ENCODE measurements around the gene BSND. TPM values are rescaled to one million over a fixed set of nuclear protein-coding genes. Genes with fewer than 3 reads are reported as not detected.

BSND gene
- total and polyA plus RNA-seq, 4 experiments from 2014 or later: not detected

DNA sequence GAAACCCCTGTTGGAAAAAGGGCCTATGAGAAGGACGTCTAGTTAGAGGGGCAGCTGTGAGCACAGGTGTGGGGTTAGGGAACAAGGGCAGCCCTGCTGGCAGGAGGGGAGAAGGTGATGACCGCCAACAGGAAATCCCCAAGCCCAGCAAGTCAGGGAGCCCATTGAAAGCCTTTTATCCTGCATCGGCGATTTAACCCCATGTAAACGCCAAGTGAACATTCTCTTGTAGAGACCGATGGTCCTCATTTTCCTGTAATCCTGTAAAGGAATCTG, 1.1 kb upstream of the BSND start:
- peaks cover 22% of the 10 kb centered on the region for H3K4me1 ChIP-seq (ENCODE audit: insufficient read depth, low read length)
- Mint-ChIP-seq H3K4me3 (peak overlapping the region in 4 of 8 donors; percentile 6 to 76 (median 60)), H3K9me3 (no peaks in the 10 kb centered on the region), H3K4me1 (peaks cover 21 to 29% (median 21%) of the 10 kb centered on the region in 4 donors), H3K27me3 (peaks cover 15 to 28% of the 10 kb centered on the region in 2 donors), H3K36me3 (no peaks in the 10 kb centered on the region), H3K27ac (no peak overlapping the region)
- POLR2A ChIA-PET (ENCODE audit: partially characterized antibody): no interaction called here
- H3K4me3 ChIP-seq (ENCODE audit: low read length in 2 of 2): no peak overlapping the region
- no peak for DNase-seq
- H3K36me3 ChIP-seq (ENCODE audit: insufficient read depth, low read length): no peaks in the 10 kb centered on the region
- CTCF ChIA-PET (ENCODE audit: partially characterized antibody): interaction anchor here (1.3 to 14.5 kb wide), 2 partner anchors 12 to 48 kb away, joined by 4 to 337 read pairs; no protein-coding TSS in a partner anchor
- intact Hi-C loops (cut with micrococcal nuclease): no loop called here
- H3K27me3 ChIP-seq (ENCODE audit: insufficient read depth, low read length): peaks cover 7% of the 10 kb centered on the region
- H3K9me3 ChIP-seq (ENCODE audit: control insufficient read depth in 1 of 2, low read length in 2 of 2): no peaks in the 10 kb centered on the region
- H3K27ac ChIP-seq (ENCODE audit: low read depth, low read length): no peak overlapping the region

DNA sequence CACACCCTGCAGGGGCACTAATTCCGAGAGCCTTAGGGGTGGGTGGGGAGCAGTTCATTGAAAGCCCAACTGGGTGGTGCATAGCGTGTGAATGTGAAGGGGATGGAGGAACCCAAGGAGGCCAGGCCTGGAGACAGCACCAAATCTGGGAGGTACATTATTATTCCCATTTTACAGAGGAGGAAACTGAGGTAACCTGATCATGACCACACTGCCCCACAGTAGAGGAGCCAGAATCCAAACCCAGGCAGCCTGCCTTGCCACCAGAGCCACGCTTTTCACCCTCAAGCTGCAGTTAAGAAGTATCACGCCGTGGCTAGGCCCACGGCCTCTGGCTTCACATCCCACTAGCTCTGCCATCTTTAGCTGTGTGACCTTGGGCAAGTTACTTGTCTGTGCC, 633 bp upstream of the BSND start:
- peaks cover 7% of the 10 kb centered on the region for H3K27me3 ChIP-seq (ENCODE audit: insufficient read depth, low read length)
- DNase-seq: no peak
- H3K4me1 ChIP-seq (ENCODE audit: insufficient read depth, low read length): peaks cover 22% of the 10 kb centered on the region
- ChIA-PET POLR2A (ENCODE audit: partially characterized antibody) (no interaction called here), CTCF (ENCODE audit: partially characterized antibody) (interaction anchor here (14.5 kb wide), 1 partner anchor 49 kb away, joined by 337 read pairs; no protein-coding TSS in a partner anchor)
- no peaks in the 10 kb centered on the region for H3K9me3 Mint-ChIP-seq
- no peaks in the 10 kb centered on the region for H3K9me3 ChIP-seq (ENCODE audit: control insufficient read depth in 1 of 2, low read length in 2 of 2)
- no peak overlapping the region for H3K4me3 ChIP-seq (ENCODE audit: low read length in 2 of 2)
- no peaks in the 10 kb centered on the region for H3K36me3 ChIP-seq (ENCODE audit: insufficient read depth, low read length)
- no peak overlapping the region for H3K27ac Mint-ChIP-seq
- peaks cover 15 to 28% of the 10 kb centered on the region in 2 donors for H3K27me3 Mint-ChIP-seq
- intact Hi-C loops (cut with micrococcal nuclease): no loop called here
- peaks cover 21 to 29% (median 21%) of the 10 kb centered on the region in 4 donors for H3K4me1 Mint-ChIP-seq
- H3K27ac ChIP-seq (ENCODE audit: low read depth, low read length): no peak overlapping the region
- H3K36me3 Mint-ChIP-seq: no peaks in the 10 kb centered on the region
- H3K4me3 Mint-ChIP-seq: no peak overlapping the region

DNA sequence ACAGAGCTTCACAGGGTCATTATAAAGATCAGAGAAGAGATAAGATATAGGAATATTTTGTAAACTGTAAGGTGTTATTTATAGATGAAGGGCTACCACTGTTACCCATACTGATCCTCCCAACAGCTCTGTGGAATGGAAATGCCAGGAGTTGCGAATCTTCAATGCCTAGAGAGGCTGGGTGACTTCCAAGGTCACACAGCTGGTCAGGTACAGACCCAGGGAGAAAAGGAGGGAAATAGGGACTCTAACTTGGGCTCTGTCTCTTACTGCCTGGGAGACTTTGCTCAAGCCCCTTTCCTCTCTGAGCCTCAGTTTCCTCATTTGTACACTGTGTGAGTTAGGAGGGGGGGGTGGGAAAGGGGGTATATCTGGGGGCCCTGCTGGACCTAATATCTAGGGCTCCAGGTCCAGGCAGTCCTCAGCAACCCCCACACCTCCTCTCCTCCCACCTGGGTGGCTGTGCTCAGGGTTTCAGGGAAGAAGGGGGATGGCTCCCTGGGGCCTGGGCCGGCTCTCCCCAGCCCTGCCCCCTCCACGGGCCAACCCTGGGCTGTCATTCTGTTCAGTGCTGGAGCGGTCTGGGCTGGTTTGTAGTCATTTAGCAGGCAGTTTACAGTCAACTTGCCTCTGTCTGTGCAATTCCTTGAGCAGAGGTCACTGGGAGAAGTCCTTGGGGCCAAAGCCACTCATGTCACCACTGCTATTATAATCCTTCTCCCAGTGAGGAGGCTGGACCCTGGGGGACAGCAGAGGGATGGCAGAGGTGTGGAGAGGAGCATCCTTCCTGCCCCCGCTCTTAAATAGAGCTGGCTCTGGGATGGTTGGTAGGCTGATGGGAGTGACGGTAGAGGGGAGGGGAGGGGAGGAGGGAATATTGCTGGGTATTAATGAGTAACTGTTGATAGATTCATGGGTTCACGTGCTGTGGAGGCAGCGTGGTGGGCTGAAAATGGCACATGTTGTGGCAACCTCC, 1.7 kb downstream of the BSND start:
- no peak for DNase-seq
- intact Hi-C loops (cut with micrococcal nuclease): no loop called here
- Histone ChIP-seq H3K27ac (ENCODE audit: low read depth, low read length) (no peak overlapping the region), H3K4me3 (ENCODE audit: low read length in 2 of 2) (no peak overlapping the region), H3K36me3 (ENCODE audit: insufficient read depth, low read length) (no peaks in the 10 kb centered on the region), H3K4me1 (ENCODE audit: insufficient read depth, low read length) (peaks cover 17% of the 10 kb centered on the region), H3K9me3 (ENCODE audit: control insufficient read depth in 1 of 2, low read length in 2 of 2) (no peaks in the 10 kb centered on the region), H3K27me3 (ENCODE audit: insufficient read depth, low read length) (peaks cover 7% of the 10 kb centered on the region)
- ChIA-PET CTCF (ENCODE audit: partially characterized antibody) (interaction anchor here (1.9 to 14.5 kb wide), 3 partner anchors 21 to 55 kb away, joined by 9 to 337 read pairs (median 22); no protein-coding TSS in a partner anchor), POLR2A (ENCODE audit: partially characterized antibody) (no interaction called here)
- Mint-ChIP-seq H3K9me3 (no peaks in the 10 kb centered on the region), H3K4me3 (no peak overlapping the region), H3K27ac (no peak overlapping the region), H3K27me3 (peaks cover 15 to 25% of the 10 kb centered on the region in 2 donors), H3K36me3 (no peaks in the 10 kb centered on the region), H3K4me1 (peaks cover 13 to 22% (median 15%) of the 10 kb centered on the region in 4 donors)

DNA sequence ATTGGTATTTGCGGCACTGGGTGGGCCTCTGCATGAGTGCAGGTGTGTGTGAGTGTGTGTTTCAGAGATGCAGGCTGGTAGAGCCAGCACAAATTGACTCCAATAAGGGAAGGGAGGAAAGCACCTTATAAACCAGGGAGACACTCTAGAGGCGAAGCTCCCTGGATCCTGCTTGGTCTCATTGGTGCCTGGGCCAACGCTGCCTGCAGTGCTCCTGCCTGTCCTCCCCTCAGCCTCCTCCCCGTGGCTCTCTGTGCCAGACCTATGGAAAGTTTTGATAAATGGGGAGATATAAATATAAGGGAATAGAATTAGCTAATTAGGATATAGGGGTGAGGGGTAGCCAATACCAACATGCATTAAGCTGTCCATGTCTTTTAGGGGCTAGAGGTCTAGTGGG, 2.6 kb downstream of the BSND start:
- no peak for DNase-seq
- Mint-ChIP-seq H3K27ac (no peak overlapping the region), H3K36me3 (no peaks in the 10 kb centered on the region), H3K4me1 (peaks cover 4 to 12% (median 6%) of the 10 kb centered on the region in 4 donors), H3K27me3 (peaks cover 11 to 24% of the 10 kb centered on the region in 2 donors), H3K9me3 (no peaks in the 10 kb centered on the region), H3K4me3 (no peak overlapping the region)
- CTCF ChIA-PET (ENCODE audit: partially characterized antibody): interaction anchor here (1.9 to 3.1 kb wide), 2 partner anchors 20 to 56 kb away, joined by 9 to 22 read pairs; no protein-coding TSS in a partner anchor
- peaks cover 8% of the 10 kb centered on the region for H3K4me1 ChIP-seq (ENCODE audit: insufficient read depth, low read length)
- H3K27me3 ChIP-seq (ENCODE audit: insufficient read depth, low read length): peaks cover 7% of the 10 kb centered on the region
- no peaks in the 10 kb centered on the region for H3K36me3 ChIP-seq (ENCODE audit: insufficient read depth, low read length)
- no peaks in the 10 kb centered on the region for H3K9me3 ChIP-seq (ENCODE audit: control insufficient read depth in 1 of 2, low read length in 2 of 2)
- intact Hi-C loops (cut with micrococcal nuclease): no loop called here
- POLR2A ChIA-PET (ENCODE audit: partially characterized antibody): no interaction called here
- H3K4me3 ChIP-seq (ENCODE audit: low read length in 2 of 2): no peak overlapping the region
- H3K27ac ChIP-seq (ENCODE audit: low read depth, low read length): no peak overlapping the region

DNA sequence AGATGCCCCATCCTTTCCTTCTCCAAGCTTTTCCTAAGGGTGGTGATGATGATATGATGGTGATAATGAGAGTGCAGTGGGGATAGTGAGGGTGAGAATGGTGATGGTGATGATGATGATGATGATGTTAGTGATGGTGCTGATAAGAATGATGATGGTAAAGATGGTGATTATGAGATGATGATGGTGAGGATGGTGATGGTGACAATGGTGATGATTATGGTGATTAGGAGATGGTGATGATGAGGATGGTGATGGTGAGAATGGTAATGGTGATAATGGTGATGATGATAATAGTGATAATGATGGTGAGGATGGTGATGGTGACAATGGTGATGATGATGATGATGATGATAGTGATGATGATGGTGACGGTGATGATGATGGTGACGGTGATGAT, 4.0 kb downstream of the BSND start:
- no peak overlapping the region for H3K27ac Mint-ChIP-seq
- H3K4me3 Mint-ChIP-seq: no peak overlapping the region
- H3K4me1 ChIP-seq (ENCODE audit: insufficient read depth, low read length): no peaks in the 10 kb centered on the region
- DNase-seq: no peak
- H3K4me1 Mint-ChIP-seq: no peaks in the 10 kb centered on the region
- POLR2A ChIA-PET (ENCODE audit: partially characterized antibody): no interaction called here
- intact Hi-C loops (cut with micrococcal nuclease): no loop called here
- H3K27me3 Mint-ChIP-seq: peaks cover 6 to 16% of the 10 kb centered on the region in 2 donors
- no peaks in the 10 kb centered on the region for H3K36me3 Mint-ChIP-seq
- H3K36me3 ChIP-seq (ENCODE audit: insufficient read depth, low read length): no peaks in the 10 kb centered on the region
- H3K27ac ChIP-seq (ENCODE audit: low read depth, low read length): no peak overlapping the region
- H3K9me3 Mint-ChIP-seq: no peaks in the 10 kb centered on the region
- H3K4me3 ChIP-seq (ENCODE audit: low read length in 2 of 2): no peak overlapping the region
- CTCF ChIA-PET (ENCODE audit: partially characterized antibody): interaction anchor here (1.9 to 3.1 kb wide), 2 partner anchors 19 to 57 kb away, joined by 9 to 22 read pairs; no protein-coding TSS in a partner anchor
- H3K27me3 ChIP-seq (ENCODE audit: insufficient read depth, low read length): no peaks in the 10 kb centered on the region
- no peaks in the 10 kb centered on the region for H3K9me3 ChIP-seq (ENCODE audit: control insufficient read depth in 1 of 2, low read length in 2 of 2)

DNA sequence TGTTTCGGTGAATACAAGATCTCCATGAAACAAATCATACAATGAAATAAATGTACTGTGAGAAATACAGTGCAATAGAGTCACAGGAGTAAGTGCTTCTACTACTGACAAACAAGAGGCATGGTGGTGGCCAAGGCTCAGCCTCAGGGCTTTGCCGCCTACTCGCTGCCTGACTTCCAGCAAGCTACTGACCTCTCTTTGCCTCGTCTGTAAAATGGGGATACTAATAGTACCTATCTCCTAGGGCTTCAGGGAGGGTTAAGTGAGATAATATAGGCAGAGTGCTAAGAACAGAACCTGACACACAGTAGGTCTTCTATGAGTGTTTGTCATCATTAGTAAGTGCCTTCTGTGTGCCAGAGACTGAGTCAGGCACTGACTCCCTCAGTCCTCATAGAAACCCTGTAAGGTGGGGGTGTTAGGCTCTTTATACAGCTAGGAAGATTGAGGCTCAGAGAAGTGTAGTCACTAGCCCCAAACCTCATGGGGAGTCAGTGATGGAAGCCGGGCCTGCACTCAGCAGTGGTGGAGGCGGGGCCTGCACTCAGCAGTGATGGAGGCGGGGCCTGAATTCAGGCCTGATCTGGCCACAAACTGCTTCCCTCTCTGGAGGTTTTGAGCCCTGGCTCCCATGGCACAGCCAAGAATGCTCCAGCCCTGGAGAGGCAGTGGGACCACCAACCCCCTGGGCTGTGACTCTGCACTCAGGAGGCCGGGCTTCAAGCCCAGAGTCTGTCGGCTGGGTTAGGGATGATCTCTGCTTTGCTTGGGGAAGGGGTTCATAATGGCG, 6.8 kb downstream of the BSND start:
- CTCF ChIA-PET (ENCODE audit: partially characterized antibody): no interaction called here
- no peaks in the 10 kb centered on the region for H3K36me3 Mint-ChIP-seq
- intact Hi-C loops (cut with micrococcal nuclease): no loop called here
- no peaks in the 10 kb centered on the region for H3K36me3 ChIP-seq (ENCODE audit: insufficient read depth, low read length)
- no peak overlapping the region for H3K4me3 ChIP-seq (ENCODE audit: low read length in 2 of 2)
- no peaks in the 10 kb centered on the region for H3K9me3 Mint-ChIP-seq
- H3K27me3 Mint-ChIP-seq: peaks cover 0 to 3% of the 10 kb centered on the region in 2 donors
- no peaks in the 10 kb centered on the region for H3K4me1 ChIP-seq (ENCODE audit: insufficient read depth, low read length)
- H3K27ac ChIP-seq (ENCODE audit: low read depth, low read length): no peak overlapping the region
- no peak overlapping the region for H3K27ac Mint-ChIP-seq
- H3K4me3 Mint-ChIP-seq: no peak overlapping the region
- POLR2A ChIA-PET (ENCODE audit: partially characterized antibody): no interaction called here
- no peaks in the 10 kb centered on the region for H3K4me1 Mint-ChIP-seq
- DNase-seq: no peak
- H3K27me3 ChIP-seq (ENCODE audit: insufficient read depth, low read length): no peaks in the 10 kb centered on the region
- no peaks in the 10 kb centered on the region for H3K9me3 ChIP-seq (ENCODE audit: control insufficient read depth in 1 of 2, low read length in 2 of 2)

DNA sequence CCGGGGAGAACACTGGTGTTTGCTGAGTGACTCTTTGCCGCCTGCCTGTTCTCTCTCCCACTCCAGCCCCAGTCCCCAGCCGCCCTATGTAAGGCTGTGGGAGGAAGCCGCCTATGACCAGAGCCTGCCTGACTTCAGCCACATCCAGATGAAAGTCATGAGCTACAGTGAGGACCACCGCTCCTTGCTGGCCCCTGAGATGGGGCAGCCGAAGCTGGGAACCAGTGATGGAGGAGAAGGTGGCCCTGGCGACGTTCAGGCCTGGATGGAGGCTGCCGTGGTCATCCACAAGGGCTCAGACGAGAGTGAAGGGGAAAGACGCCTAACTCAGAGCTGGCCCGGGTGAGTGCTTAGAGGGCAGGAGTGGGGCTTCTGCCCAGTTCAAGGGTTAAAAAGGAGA, 8.2 kb downstream of the BSND start:
- Histone ChIP-seq H3K4me3 (ENCODE audit: low read length in 2 of 2) (no peak overlapping the region), H3K9me3 (ENCODE audit: control insufficient read depth in 1 of 2, low read length in 2 of 2) (no peaks in the 10 kb centered on the region), H3K27ac (ENCODE audit: low read depth, low read length) (no peak overlapping the region), H3K36me3 (ENCODE audit: insufficient read depth, low read length) (no peaks in the 10 kb centered on the region), H3K4me1 (ENCODE audit: insufficient read depth, low read length) (no peaks in the 10 kb centered on the region), H3K27me3 (ENCODE audit: insufficient read depth, low read length) (no peaks in the 10 kb centered on the region)
- intact Hi-C loops (cut with micrococcal nuclease): no loop called here
- Mint-ChIP-seq H3K27ac (no peak overlapping the region), H3K36me3 (no peaks in the 10 kb centered on the region), H3K4me3 (no peak overlapping the region), H3K9me3 (no peaks in the 10 kb centered on the region), H3K4me1 (no peaks in the 10 kb centered on the region), H3K27me3 (no peaks in the 10 kb centered on the region)
- ChIA-PET POLR2A (ENCODE audit: partially characterized antibody) (no interaction called here), CTCF (ENCODE audit: partially characterized antibody) (interaction anchor here (1.2 to 1.5 kb wide), 2 partner anchors 10 to 62 kb away, joined by 4 to 5 read pairs; no protein-coding TSS in a partner anchor)
- DNase-seq: no peak

All from CD4-positive, alpha-beta memory T cell (primary cell).